BE2C (cell line): Measurements from ENCODE around the gene EGR1.

ENCODE experiments used
- DNase-seq: peaks from one replicate; pipeline ENCODE4 v3.0.0-alpha.2; 2020
- H3K27me3 ChIP-seq: fragments of 250-450 bp; sonication (Bioruptor Pico); 2 replicates; pipeline ENCODE4 v1.5.1; 2020; ENCODE audit warnings: mild to moderate bottlenecking
- H3K36me3 ChIP-seq: fragments of 250-450 bp; sonication (Bioruptor Pico); 2 replicates; pipeline ENCODE4 v1.5.1; 2020; ENCODE audit warnings: mild to moderate bottlenecking
- H3K4me1 ChIP-seq: fragments of 250-450 bp; sonication (Bioruptor Pico); 2 replicates; pipeline ENCODE4 v1.5.1; 2020
- H3K4me3 ChIP-seq: 2 replicates; pipeline ENCODE4 v1.5.1; 2011; ENCODE audit warnings: low read depth, low read length
- H3K9me3 ChIP-seq: fragments of 250-450 bp; sonication (Bioruptor Pico); 2 replicates; pipeline ENCODE4 v1.5.1; 2020
- TF ChIP-seq, protein P1 (sequence below): IDR thresholded peaks from 2 replicates; pipeline ENCODE4 v1.5.1; 2012; ENCODE audit warnings: mild to moderate bottlenecking, low read depth, low read length

The EGR1 gene

DNA sequence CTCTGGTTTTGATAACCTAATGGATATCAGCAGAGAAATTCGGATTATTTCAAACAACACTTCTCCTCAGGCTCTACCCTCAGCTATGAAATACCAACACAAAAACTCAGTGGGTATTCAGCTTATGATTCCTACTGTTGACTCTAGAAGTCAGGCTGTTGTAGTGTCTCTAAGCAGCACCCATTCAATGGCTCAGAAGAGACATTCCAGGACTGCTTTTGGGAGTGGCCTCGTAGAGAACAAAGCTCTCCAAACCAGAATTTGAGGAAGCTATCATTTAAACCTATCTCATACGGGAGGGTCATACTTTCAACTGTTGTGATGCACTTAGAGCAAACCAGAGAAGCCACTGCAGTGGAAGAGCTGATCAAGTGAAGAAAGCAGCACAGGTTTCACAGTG is 43.7 kb downstream of the EGR1 start:
- TF ChIP-seq, protein P1, sequence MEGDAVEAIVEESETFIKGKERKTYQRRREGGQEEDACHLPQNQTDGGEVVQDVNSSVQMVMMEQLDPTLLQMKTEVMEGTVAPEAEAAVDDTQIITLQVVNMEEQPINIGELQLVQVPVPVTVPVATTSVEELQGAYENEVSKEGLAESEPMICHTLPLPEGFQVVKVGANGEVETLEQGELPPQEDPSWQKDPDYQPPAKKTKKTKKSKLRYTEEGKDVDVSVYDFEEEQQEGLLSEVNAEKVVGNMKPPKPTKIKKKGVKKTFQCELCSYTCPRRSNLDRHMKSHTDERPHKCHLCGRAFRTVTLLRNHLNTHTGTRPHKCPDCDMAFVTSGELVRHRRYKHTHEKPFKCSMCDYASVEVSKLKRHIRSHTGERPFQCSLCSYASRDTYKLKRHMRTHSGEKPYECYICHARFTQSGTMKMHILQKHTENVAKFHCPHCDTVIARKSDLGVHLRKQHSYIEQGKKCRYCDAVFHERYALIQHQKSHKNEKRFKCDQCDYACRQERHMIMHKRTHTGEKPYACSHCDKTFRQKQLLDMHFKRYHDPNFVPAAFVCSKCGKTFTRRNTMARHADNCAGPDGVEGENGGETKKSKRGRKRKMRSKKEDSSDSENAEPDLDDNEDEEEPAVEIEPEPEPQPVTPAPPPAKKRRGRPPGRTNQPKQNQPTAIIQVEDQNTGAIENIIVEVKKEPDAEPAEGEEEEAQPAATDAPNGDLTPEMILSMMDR = no peak
- no peaks in the 10 kb centered on the region for H3K9me3 ChIP-seq
- no peaks in the 10 kb centered on the region for H3K4me1 ChIP-seq
- H3K36me3 ChIP-seq = peaks cover 53% of the 10 kb centered on the region
- DNase-seq = no peak
- no peaks in the 10 kb centered on the region for H3K27me3 ChIP-seq
- H3K4me3 ChIP-seq = no peak overlapping the region

DNA sequence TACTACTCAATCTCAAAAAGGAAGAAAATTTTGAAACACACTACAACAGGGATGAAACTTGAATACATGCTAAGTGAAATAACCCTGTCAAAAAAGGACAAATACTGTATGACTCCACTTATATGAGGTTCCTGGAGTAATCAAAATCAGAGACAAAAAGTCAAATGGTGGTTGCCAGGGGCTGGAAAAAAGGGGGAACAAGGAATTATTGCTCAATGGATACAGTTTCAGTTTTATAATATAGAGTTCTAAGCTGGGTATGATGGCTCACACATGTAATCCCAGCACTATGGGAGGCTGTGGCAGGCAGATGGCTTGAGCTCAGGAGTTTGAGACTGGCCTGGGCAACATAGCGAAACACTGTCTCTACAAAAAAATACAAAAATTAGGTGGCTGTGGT is 48.7 kb downstream of the EGR1 start:
- TF ChIP-seq, protein P1 = no peak
- Histone ChIP-seq H3K9me3 (no peaks in the 10 kb centered on the region), H3K4me3 (no peak overlapping the region), H3K36me3 (peaks cover 87% of the 10 kb centered on the region), H3K4me1 (no peaks in the 10 kb centered on the region), H3K27me3 (no peaks in the 10 kb centered on the region)
- DNase-seq = no peak

DNA sequence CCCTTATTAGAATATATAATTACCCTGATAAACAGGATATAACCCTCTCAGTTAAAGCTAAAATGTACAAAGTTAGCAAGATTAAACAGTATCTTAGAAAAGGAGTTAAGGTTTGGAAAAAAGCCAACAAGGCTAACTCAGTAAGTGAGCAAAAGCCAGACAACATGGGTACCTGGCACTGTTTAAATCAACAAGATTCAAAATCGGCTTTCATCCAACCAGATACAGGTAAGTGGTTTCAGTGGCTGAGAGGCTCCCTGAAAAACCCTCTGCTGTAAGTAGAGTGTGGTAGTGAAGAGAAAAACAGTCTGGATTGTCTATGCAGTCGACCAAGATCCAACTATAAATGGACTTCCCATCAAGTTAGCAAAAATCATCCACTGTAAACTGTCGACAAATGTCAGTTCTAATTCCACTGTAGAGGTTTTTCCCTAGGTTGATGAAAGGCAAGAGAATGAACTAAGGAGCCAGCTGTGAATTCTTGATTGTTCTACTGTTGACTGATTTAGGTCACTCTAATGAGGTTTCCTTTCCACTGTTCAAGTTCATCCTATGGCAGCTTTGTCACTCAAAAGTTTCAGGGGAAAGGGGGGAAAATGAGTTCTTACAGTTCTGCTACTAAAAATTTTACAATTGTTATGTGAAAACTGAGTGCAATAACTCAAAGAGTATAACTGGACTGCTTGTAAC is 50.4 kb downstream of the EGR1 start:
- no peak overlapping the region for H3K4me3 ChIP-seq
- no peak for DNase-seq
- H3K4me1 ChIP-seq = no peaks in the 10 kb centered on the region
- TF ChIP-seq, protein P1 = no peak
- no peaks in the 10 kb centered on the region for H3K27me3 ChIP-seq
- H3K36me3 ChIP-seq = peaks cover 78% of the 10 kb centered on the region
- no peaks in the 10 kb centered on the region for H3K9me3 ChIP-seq

DNA sequence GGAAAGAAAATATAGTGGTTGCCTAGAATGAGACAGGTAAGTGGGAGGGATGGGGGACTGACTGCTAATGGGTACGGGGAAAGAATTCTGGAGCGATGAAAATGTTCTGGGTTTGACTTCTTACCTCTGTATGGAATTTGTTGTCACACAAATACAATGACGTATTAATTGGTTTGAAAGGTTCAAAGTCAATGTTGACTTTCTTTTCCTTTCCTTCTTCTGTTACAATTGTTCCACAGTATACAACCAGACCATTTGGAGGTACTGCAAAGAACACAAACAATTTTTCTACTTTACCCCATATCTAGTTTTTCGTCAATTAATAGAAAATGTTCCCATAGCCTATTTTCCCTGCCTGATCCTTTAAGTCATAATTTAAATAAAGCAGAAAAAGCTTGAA is 52.2 kb downstream of the EGR1 start:
- no peak for DNase-seq
- peaks cover 64% of the 10 kb centered on the region for H3K36me3 ChIP-seq
- no peak overlapping the region for H3K4me3 ChIP-seq
- no peaks in the 10 kb centered on the region for H3K4me1 ChIP-seq
- no peaks in the 10 kb centered on the region for H3K9me3 ChIP-seq
- TF ChIP-seq, protein P1 = no peak
- no peaks in the 10 kb centered on the region for H3K27me3 ChIP-seq
